Panc1 (cell line): Measurements from ENCODE around the gene MAP4K2. TPM values are rescaled to one million over a fixed set of nuclear protein-coding genes. Genes with fewer than 3 reads are reported as not detected.

Experiments used
- ATAC-seq: fragments of 200-7000 bp; cut with Tn5 transposase; 2 replicates; pipeline ENCODE4 v1.9.1; 2020; ENCODE audit warnings: mild to moderate bottlenecking, moderate library complexity
- BruUV-seq: library from RNA; stranded (reverse); fragments of 400-500 nt; replicated peaks from 2 replicates; lab custom pipeline; 2021; lab: Mats Ljungman, UMichigan
- CTCF ChIA-PET: fragments of 300-600 bp; sonication (Branson Sonifier 250); formaldehyde crosslinking; loops from one replicate; lab custom pipeline; 2022; ENCODE audit warnings: antibody characterized with exemption; lab: Charles Lee
- POLR2A ChIA-PET: fragments of 300-600 bp; sonication (Branson Sonifier 250); formaldehyde crosslinking; loops from one replicate; lab custom pipeline; 2022; ENCODE audit warnings: antibody characterized with exemption; lab: Charles Lee
- DNase-seq: peaks from one replicate; pipeline ENCODE4 v3.0.0-alpha.2; 2010; ENCODE audit warnings: low read depth, low spot score
- H3K27ac ChIP-seq: 2 replicates; pipeline ENCODE4 v1.5.1; 2011; ENCODE audit warnings: mild to moderate bottlenecking, low read length, inconsistent platforms
- H3K27me3 ChIP-seq: fragments of 200-500 bp; sonication (Bioruptor generic); 2 replicates; pipeline ENCODE4 v1.6.0; 2014; ENCODE audit warnings: low read length, inconsistent platforms; ENCODE audit not compliant: control insufficient read depth, insufficient read depth
- H3K36me3 ChIP-seq: fragments of 200-500 bp; sonication (Bioruptor generic); 2 replicates; pipeline ENCODE4 v1.5.1; 2014; ENCODE audit warnings: inconsistent platforms, mild to moderate bottlenecking, low read length, moderate library complexity; ENCODE audit not compliant: control insufficient read depth, insufficient read depth
- H3K4me1 ChIP-seq: 2 replicates; pipeline ENCODE4 v1.5.1; 2011; ENCODE audit warnings: inconsistent platforms, mild to moderate bottlenecking, low read length, moderate library complexity; ENCODE audit not compliant: control insufficient read depth, insufficient read depth
- H3K4me3 ChIP-seq, 2 experiments: 2 replicates each; pipeline ENCODE4 v1.5.1; 2011 to 2012; ENCODE audit warnings: low read depth in 2 of 2, low read length in 2 of 2, mild to moderate bottlenecking in 2 of 2, inconsistent platforms in 1 of 2, moderate library complexity in 1 of 2
- H3K9me3 ChIP-seq: fragments of 200-500 bp; sonication (Bioruptor generic); 2 replicates; pipeline ENCODE4 v1.5.1; 2014; ENCODE audit warnings: low read depth, mild to moderate bottlenecking, inconsistent platforms, low read length, moderate library complexity; ENCODE audit not compliant: control insufficient read depth, insufficient read depth
- CTCF ChIP-seq: fragments of 450-650 bp; IDR thresholded peaks from 2 replicates; pipeline ENCODE4 v1.5.1; 2017; ENCODE audit warnings: mild to moderate bottlenecking
- POLR2AphosphoS5 ChIP-seq: IDR thresholded peaks from 2 replicates; pipeline ENCODE4 v1.6.1; 2012; ENCODE audit warnings: mild to moderate bottlenecking, low read depth, low read length, moderate library complexity
- SIN3A ChIP-seq: IDR thresholded peaks from 2 replicates; pipeline ENCODE4 v1.6.1; 2012; ENCODE audit warnings: low read depth, mild to moderate bottlenecking, low read length, moderate library complexity, borderline replicate concordance; ENCODE audit not compliant: insufficient read depth
- TCF7L2 ChIP-seq: IDR thresholded peaks from 2 replicates; pipeline ENCODE4 v1.6.1; 2011; ENCODE audit warnings: mild to moderate bottlenecking, low read depth, low read length, inconsistent platforms
- in situ Hi-C: cut with HindIII; loops from 2 replicates; pipeline ENCODE4 v1.10.0; 2016; ENCODE audit warnings: low sequenced_read_pairs, low pct_unique_long_range_greater_than_20kb
- intact Hi-C: fragments of 100-400 bp; cut with micrococcal nuclease; formaldehyde crosslinking; loops from one replicate; pipeline ENCODE4 v1.10.0; 2022; ENCODE audit not compliant: unreplicated experiment
- total RNA-seq: library from RNA; stranded (reverse); gene quantifications from one replicate; pipeline ENCODE4 v1.2.1, GENCODE V29; 2021; ENCODE audit not compliant: unreplicated experiment
- TF ChIP-seq, protein P1 (sequence below), 2 experiments: IDR thresholded peaks; 2 replicates each; pipeline ENCODE4 v1.6.1; 2011 to 2012; ENCODE audit warnings: low read depth in 2 of 2, control low read depth in 1 of 2, low read length in 1 of 2, mild to moderate bottlenecking in 1 of 2, moderate library complexity in 1 of 2; ENCODE audit not compliant: insufficient read depth in 1 of 2

MAP4K2 gene
- total RNA-seq, 1 experiment from 2014 or later, result 46.4 TPM

DNA sequence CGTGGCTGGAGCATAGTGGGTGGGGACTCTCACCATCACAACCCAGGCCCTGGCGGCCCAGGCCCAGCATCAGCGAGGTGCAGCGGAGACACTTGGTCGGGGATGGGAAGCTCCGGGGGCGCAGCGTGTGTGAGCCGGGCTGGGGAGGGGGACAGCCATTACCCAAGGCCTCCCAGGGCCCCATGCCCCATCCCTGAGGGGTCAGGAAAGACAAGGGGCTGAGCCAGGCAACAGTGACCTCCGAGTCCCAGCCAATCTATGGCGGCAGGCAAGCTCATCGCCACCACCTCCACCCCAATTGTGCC lies 30.1 kb upstream of the MAP4K2 start:
- TF ChIP-seq SIN3A (no peak), POLR2AphosphoS5 (no peak), CTCF (no peak), TCF7L2 (no peak)
- TF ChIP-seq, protein P1, sequence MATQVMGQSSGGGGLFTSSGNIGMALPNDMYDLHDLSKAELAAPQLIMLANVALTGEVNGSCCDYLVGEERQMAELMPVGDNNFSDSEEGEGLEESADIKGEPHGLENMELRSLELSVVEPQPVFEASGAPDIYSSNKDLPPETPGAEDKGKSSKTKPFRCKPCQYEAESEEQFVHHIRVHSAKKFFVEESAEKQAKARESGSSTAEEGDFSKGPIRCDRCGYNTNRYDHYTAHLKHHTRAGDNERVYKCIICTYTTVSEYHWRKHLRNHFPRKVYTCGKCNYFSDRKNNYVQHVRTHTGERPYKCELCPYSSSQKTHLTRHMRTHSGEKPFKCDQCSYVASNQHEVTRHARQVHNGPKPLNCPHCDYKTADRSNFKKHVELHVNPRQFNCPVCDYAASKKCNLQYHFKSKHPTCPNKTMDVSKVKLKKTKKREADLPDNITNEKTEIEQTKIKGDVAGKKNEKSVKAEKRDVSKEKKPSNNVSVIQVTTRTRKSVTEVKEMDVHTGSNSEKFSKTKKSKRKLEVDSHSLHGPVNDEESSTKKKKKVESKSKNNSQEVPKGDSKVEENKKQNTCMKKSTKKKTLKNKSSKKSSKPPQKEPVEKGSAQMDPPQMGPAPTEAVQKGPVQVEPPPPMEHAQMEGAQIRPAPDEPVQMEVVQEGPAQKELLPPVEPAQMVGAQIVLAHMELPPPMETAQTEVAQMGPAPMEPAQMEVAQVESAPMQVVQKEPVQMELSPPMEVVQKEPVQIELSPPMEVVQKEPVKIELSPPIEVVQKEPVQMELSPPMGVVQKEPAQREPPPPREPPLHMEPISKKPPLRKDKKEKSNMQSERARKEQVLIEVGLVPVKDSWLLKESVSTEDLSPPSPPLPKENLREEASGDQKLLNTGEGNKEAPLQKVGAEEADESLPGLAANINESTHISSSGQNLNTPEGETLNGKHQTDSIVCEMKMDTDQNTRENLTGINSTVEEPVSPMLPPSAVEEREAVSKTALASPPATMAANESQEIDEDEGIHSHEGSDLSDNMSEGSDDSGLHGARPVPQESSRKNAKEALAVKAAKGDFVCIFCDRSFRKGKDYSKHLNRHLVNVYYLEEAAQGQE (IDR thresholded peaks at IDR 0.05; ENCODE audit: insufficient read depth in 1 of 2, low read depth in 2 of 2, low read length in 1 of 2), result no peak
- Histone ChIP-seq H3K9me3 (no peaks in the 10 kb centered on the region), H3K36me3 (no peaks in the 10 kb centered on the region), H3K4me1 (peaks cover 18% of the 10 kb centered on the region), H3K4me3 (no peak overlapping the region), H3K27me3 (no peaks in the 10 kb centered on the region), H3K27ac (no peak overlapping the region)
- BruUV-seq, result no TSS peak
- in situ Hi-C loops, result no loop called here
- DNase-seq (no peak), ATAC-seq (no peak)
- CTCF ChIA-PET, result no interaction called here
- POLR2A ChIA-PET, result no interaction called here
- intact Hi-C loops, result no loop called here

GRCh38 chr11:64832467-64833197 lies 29.6 kb upstream of the MAP4K2 start:
- POLR2A ChIA-PET, result no interaction called here
- intact Hi-C loops (no loop called here), in situ Hi-C loops (no loop called here)
- no peaks in the 10 kb centered on the region for H3K36me3 ChIP-seq
- no peak overlapping the region for H3K27ac ChIP-seq
- H3K9me3 ChIP-seq, result no peaks in the 10 kb centered on the region
- no peaks in the 10 kb centered on the region for H3K27me3 ChIP-seq
- ATAC-seq, result no peak
- H3K4me1 ChIP-seq, result peaks cover 18% of the 10 kb centered on the region
- CTCF ChIA-PET, result no interaction called here
- DNase-seq, result no peak
- no peak overlapping the region for H3K4me3 ChIP-seq
- BruUV-seq, result no TSS peak
- TF ChIP-seq, protein P1 (IDR thresholded peaks at IDR 0.05; ENCODE audit: insufficient read depth in 1 of 2, low read depth in 2 of 2, low read length in 1 of 2), result no peak
- TF ChIP-seq POLR2AphosphoS5 (no peak), TCF7L2 (no peak), SIN3A (no peak), CTCF (no peak)
